Mononuclear cell (primary cell): ENCODE measurements around the gene CHFR. TPM values are rescaled to one million over a fixed set of nuclear protein-coding genes. Genes with fewer than 3 reads are reported as not detected.
"Not testable (repeated sequence)": the region's sequence is repeated elsewhere in the genome, so short reads cannot be mapped to it uniquely, and the experiment has no call there.

Experiments
- H3K27me3 ChIP-seq: 2 replicates; pipeline ENCODE4 v1.6.0; 2011; ENCODE audit warnings: low read length, control low read depth; ENCODE audit not compliant: insufficient read depth
- H3K4me1 ChIP-seq: 2 replicates; pipeline ENCODE4 v1.5.1; 2011; ENCODE audit warnings: mild to moderate bottlenecking, low read length, control low read depth; ENCODE audit not compliant: insufficient read depth
- H3K4me3 ChIP-seq: 2 replicates; pipeline ENCODE4 v1.5.1; 2011; ENCODE audit warnings: mild to moderate bottlenecking, low read length, moderate library complexity
- H3K9me3 ChIP-seq: 2 replicates; pipeline ENCODE4 v1.5.1; 2011; ENCODE audit warnings: low read depth, mild to moderate bottlenecking, control low read depth, low read length
- total RNA-seq: library from RNA; depleted of rRNA; stranded (reverse); fragments of >200 nt; gene quantifications from one replicate; pipeline ENCODE4 v1.2.3, GENCODE V29; 2012

Gene CHFR
- total RNA-seq, 1 donor = 51.2 TPM

- H3K9me3 ChIP-seq = no peaks in the 10 kb centered on the region
Observed at GRCh38 chr12:132814232-132814631, 73.2 kb downstream of the CHFR start.

DNA sequence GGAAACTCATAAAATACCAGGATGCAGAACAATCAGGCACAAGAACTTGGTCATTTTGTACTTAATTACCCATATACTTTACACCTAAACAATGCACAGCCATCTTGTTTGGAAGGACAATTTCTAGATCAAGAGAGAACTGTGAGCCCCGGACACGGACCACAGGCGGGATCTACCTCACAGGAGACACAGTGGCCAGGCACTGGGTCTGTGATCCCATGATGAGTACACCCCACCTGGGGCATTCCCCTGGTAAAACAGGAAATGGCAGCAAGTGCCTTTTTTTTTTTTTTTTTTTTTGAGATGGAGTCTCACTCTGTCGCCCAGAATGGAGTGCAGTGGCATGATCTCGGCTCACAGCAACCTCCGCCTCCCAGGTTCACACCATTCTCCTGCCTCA, 74.0 kb downstream of the CHFR start:
- peaks cover 5% of the 10 kb centered on the region for H3K4me1 ChIP-seq
- no peaks in the 10 kb centered on the region for H3K27me3 ChIP-seq

More at GRCh38 chr12:132814232-132814631, 73.2 kb downstream of the CHFR start:
- Histone ChIP-seq H3K4me3 (no peak overlapping the region), H3K27me3 (no peaks in the 10 kb centered on the region), H3K4me1 (peaks cover 5% of the 10 kb centered on the region)

GRCh38 chr12:132812631-132813305, 74.6 kb downstream of the CHFR start:
- Histone ChIP-seq H3K4me3 (no peak overlapping the region), H3K9me3 (no peaks in the 10 kb centered on the region), H3K27me3 (no peaks in the 10 kb centered on the region), H3K4me1 (peaks cover 5% of the 10 kb centered on the region)

More for the DNA sequence above, 74.0 kb downstream of the CHFR start:
- H3K9me3 ChIP-seq = no peaks in the 10 kb centered on the region
- H3K4me3 ChIP-seq = no peak overlapping the region

- H3K4me1 ChIP-seq, H3K4me3 ChIP-seq, H3K27me3 ChIP-seq, H3K9me3 ChIP-seq: not testable (repeated sequence)
Observed at GRCh38 chr12:132809391-132809790, 78.0 kb downstream of the CHFR start.

- Histone ChIP-seq H3K4me3 (no peak overlapping the region), H3K27me3 (no peaks in the 10 kb centered on the region), H3K4me1 (peaks cover 2% of the 10 kb centered on the region), H3K9me3 (no peaks in the 10 kb centered on the region)
Observed at GRCh38 chr12:132807295-132808092, 79.9 kb downstream of the CHFR start.

DNA sequence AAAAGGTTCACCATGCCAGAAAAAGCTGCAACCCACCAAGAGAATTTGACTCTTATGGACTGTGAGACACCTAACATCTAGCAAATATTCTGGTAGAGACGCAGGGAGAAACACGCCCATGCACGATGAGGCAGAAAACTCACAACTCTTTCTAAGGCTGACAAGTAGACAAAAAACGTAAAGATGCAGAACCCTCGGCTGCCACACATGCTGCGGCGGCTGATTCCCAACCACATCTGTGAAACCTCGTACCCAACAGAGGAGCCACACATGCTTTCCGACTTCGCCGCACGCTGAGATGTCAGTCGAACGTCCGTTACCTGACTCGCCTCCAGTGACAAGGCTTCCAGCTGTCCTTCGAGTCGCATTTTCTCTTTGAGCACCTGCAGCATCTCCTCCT, 80.5 kb downstream of the CHFR start:
- no peak overlapping the region for H3K4me3 ChIP-seq
- H3K4me1 ChIP-seq = no peaks in the 10 kb centered on the region
- no peaks in the 10 kb centered on the region for H3K27me3 ChIP-seq
- no peaks in the 10 kb centered on the region for H3K9me3 ChIP-seq

GRCh38 chr12:132804426-132804861, 83.0 kb downstream of the CHFR start:
- no peaks in the 10 kb centered on the region for H3K27me3 ChIP-seq
- no peak overlapping the region for H3K4me3 ChIP-seq
- no peaks in the 10 kb centered on the region for H3K9me3 ChIP-seq
- H3K4me1 ChIP-seq = no peaks in the 10 kb centered on the region

DNA sequence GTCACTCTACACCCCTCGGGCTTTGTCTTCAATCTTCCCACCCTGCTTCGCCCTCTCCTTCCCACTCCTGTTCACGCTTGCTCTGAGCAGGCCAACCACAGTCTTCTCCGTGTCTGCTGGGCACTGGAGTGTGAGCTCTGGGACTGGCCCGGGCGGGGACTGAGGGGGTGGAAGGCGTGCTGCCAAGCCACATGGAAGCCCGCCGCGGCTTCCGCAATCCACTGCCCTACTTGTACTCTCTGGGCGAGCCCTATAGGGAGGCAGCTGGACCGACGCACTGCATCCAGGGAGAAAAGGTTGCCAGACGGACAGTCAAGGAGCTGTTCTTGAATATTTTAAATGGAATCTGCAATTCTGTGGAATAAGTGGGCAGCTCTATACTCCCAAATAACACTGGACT, 83.5 kb downstream of the CHFR start:
- Histone ChIP-seq H3K4me3 (no peak overlapping the region), H3K4me1 (no peaks in the 10 kb centered on the region), H3K9me3 (no peaks in the 10 kb centered on the region), H3K27me3 (no peaks in the 10 kb centered on the region)

DNA sequence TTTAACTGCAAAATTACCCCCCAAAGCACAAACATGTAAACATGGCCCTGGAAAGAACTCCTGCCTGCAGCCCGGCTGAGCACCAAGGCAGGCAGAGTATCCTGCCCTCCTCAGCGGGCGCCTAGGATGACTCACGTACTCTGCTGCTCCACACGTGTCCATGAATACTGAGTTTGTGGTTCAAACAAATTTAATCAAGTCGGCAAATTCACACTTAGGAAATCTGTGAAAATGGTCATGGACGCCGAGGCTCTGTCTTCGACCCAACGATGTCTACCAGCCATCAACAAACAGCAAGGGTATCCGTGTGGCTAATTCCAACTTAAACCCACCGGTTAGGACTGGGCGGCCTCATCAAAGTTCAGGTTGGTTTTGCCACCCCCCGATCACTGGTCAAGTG, 84.3 kb downstream of the CHFR start:
- no peaks in the 10 kb centered on the region for H3K9me3 ChIP-seq
- H3K4me3 ChIP-seq = no peak overlapping the region
- no peaks in the 10 kb centered on the region for H3K4me1 ChIP-seq
- no peaks in the 10 kb centered on the region for H3K27me3 ChIP-seq

DNA sequence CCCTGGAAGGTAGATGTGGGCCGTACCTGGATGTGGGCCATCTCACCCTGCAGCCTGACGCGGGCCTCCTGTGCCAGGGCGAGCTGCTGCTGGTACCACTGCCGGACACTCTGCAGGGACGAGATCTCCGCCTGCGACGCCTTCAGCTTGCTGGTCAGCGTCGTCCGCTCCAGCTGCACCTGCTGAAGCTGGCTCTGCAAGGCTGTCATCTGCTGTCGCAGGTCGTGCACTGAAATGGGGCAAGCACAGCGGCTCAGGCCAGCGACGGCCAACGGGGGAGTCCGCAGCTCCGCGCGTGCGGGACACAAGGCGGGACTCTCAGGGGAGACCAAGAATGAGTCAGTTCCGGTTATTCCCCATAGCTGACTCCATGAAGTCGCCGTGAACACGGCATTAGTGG, 85.7 kb downstream of the CHFR start:
- Histone ChIP-seq H3K27me3 (no peaks in the 10 kb centered on the region), H3K4me3 (no peak overlapping the region), H3K9me3 (no peaks in the 10 kb centered on the region), H3K4me1 (no peaks in the 10 kb centered on the region)

- no peak overlapping the region for H3K4me3 ChIP-seq
- H3K27me3 ChIP-seq = no peaks in the 10 kb centered on the region
- no peaks in the 10 kb centered on the region for H3K9me3 ChIP-seq
- no peaks in the 10 kb centered on the region for H3K4me1 ChIP-seq
Observed at GRCh38 chr12:132798836-132799235, 88.6 kb downstream of the CHFR start.

GRCh38 chr12:132797820-132798570, 89.4 kb downstream of the CHFR start:
- Histone ChIP-seq H3K27me3 (no peaks in the 10 kb centered on the region), H3K4me1 (no peaks in the 10 kb centered on the region), H3K4me3 (no peak overlapping the region), H3K9me3 (no peaks in the 10 kb centered on the region)

GRCh38 chr12:132795847-132796246, 91.6 kb downstream of the CHFR start:
- no peaks in the 10 kb centered on the region for H3K9me3 ChIP-seq
- H3K27me3 ChIP-seq = no peaks in the 10 kb centered on the region
- no peaks in the 10 kb centered on the region for H3K4me1 ChIP-seq
- no peak overlapping the region for H3K4me3 ChIP-seq

DNA sequence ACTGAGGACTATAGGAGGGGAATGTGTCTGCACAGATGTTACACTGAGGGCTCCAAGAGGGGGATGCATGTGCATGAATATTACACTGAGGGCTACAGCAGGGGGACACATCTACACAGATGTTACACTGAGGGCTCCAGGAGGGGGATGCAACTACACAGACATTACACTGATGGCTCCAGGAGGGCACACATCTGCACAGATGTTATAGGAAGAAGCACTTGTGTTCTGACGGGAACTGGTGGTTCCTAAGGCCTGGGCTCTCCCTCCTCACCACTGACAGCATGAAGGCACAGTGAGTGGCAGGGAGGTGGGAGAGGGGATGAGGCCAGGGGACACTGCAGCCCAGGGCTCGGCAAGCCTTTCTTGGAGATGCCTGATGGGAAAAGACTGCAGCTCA, 95.5 kb downstream of the CHFR start:
- H3K4me3 ChIP-seq, H3K9me3 ChIP-seq, H3K27me3 ChIP-seq, H3K4me1 ChIP-seq: not testable (repeated sequence)

GRCh38 chr12:132789099-132789471, 98.3 kb downstream of the CHFR start:
- H3K4me1 ChIP-seq = no peaks in the 10 kb centered on the region
- H3K27me3 ChIP-seq = no peaks in the 10 kb centered on the region
- H3K4me3 ChIP-seq = no peak overlapping the region
- H3K9me3 ChIP-seq = no peaks in the 10 kb centered on the region
